Measurements from ENCODE around the gene RBM33.

RBM33 gene

DNA sequence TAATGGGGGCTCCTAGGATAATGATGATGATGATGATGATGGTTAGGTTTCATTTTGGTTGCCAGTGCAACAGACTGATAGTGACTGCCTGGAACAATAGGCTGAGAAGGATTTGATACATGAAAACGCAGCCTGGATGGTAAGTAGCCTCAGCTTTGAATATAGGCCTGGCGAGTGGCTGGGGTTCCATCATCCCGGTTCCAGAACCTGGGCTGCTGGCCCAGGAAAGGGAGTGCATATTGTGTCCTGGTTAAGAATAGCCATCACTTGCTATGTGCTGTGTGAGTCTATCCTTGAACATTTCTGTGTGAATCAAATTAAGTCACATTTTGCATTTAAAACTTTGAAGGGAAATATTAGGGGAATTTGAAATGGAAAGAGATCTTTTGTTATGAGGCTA is 105.1 kb downstream of the RBM33 start:
- Histone ChIP-seq H3K36me3 (replicated peaks) (peaks cover 18% of the 10 kb centered on the region), H3K4me3 (ENCODE audit: low read depth, low read length) (no peak overlapping the region), H3K27ac (no peak overlapping the region), H3K27me3 (replicated peaks) (no peaks in the 10 kb centered on the region)
- in situ Hi-C loops (cut with HindIII; ENCODE audit: low pct_ligation_motif_present, low sequenced_read_pairs): no loop called here
- TF ChIP-seq, protein P1, sequence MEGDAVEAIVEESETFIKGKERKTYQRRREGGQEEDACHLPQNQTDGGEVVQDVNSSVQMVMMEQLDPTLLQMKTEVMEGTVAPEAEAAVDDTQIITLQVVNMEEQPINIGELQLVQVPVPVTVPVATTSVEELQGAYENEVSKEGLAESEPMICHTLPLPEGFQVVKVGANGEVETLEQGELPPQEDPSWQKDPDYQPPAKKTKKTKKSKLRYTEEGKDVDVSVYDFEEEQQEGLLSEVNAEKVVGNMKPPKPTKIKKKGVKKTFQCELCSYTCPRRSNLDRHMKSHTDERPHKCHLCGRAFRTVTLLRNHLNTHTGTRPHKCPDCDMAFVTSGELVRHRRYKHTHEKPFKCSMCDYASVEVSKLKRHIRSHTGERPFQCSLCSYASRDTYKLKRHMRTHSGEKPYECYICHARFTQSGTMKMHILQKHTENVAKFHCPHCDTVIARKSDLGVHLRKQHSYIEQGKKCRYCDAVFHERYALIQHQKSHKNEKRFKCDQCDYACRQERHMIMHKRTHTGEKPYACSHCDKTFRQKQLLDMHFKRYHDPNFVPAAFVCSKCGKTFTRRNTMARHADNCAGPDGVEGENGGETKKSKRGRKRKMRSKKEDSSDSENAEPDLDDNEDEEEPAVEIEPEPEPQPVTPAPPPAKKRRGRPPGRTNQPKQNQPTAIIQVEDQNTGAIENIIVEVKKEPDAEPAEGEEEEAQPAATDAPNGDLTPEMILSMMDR (IDR thresholded peaks at IDR 0.05; ENCODE audit: low read depth, low read length, missing control alignments): no peak
- DNase-seq: no peak

DNA sequence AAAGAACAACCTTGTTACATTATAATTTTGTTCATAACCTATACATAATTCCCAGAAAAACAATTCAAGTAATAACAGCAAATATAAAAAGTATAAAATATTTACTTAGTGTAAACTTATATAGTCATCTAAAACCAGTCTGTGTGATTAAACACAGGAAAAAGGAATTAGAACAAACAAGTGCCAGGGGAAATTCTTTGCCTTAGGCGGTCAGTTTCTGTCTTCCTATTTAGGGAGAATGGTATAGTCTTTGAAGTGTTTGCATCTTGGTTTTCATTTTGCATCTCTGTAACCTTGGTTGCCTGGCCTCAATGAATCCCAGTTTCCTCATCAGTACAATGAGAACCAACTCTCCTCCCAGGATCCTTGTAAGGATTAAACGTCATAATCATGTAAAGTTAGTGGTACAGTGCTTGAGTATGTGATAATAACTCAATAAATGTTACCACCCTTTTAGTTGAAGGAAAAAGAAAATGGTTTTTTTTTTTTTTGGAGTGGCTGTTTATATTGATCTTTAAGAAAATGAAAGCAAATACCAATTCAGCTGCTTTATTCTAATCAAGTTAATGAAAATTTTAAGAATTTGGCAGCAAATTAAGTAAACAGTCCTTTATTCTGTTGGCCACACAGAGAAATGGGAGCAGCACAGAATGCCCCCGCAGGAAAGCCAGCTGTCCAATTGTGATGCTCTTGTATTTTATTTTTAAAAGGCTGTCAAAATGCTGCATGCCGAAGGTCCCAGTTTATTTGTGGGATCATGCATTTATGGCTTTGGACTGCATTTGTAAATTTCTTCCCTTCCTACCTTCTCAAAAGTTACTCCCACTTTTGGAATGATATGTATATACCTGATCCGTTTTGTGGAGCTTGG is 106.0 kb downstream of the RBM33 start:
- Histone ChIP-seq H3K36me3 (replicated peaks) (peaks cover 9% of the 10 kb centered on the region), H3K27me3 (replicated peaks) (no peaks in the 10 kb centered on the region), H3K27ac (no peak overlapping the region), H3K4me3 (ENCODE audit: low read depth, low read length) (no peak overlapping the region)
- no peak for DNase-seq
- in situ Hi-C loops (cut with HindIII; ENCODE audit: low pct_ligation_motif_present, low sequenced_read_pairs): no loop called here
- TF ChIP-seq, protein P1 (IDR thresholded peaks at IDR 0.05; ENCODE audit: low read depth, low read length, missing control alignments): no peak

DNA sequence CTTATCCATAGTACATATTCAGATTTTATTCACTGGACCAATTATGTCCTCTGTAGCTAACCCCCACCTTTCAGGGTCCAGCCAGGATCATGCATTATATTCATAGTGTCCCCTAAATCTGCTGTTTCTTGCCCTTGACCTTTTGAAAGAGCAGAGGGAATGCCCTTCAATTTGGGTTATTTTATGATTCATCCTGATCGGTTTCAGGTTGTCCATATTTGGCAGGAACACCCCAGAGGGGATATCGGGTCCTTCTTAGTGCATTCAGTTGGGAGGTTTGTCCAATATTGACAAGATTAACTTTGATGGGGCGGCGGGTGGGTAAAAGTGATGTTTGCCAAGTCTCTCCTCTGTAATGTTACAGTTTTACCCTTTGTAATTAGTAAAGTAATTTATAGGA is 106.9 kb downstream of the RBM33 start:
- in situ Hi-C loops (cut with HindIII; ENCODE audit: low pct_ligation_motif_present, low sequenced_read_pairs): no loop called here
- H3K4me3 ChIP-seq (ENCODE audit: low read depth, low read length): no peak overlapping the region
- no peaks in the 10 kb centered on the region for H3K27me3 ChIP-seq (replicated peaks)
- TF ChIP-seq, protein P1 (IDR thresholded peaks at IDR 0.05; ENCODE audit: low read depth, low read length, missing control alignments): no peak
- no peak for DNase-seq
- H3K36me3 ChIP-seq (replicated peaks): peaks cover 2% of the 10 kb centered on the region
- no peak overlapping the region for H3K27ac ChIP-seq

DNA sequence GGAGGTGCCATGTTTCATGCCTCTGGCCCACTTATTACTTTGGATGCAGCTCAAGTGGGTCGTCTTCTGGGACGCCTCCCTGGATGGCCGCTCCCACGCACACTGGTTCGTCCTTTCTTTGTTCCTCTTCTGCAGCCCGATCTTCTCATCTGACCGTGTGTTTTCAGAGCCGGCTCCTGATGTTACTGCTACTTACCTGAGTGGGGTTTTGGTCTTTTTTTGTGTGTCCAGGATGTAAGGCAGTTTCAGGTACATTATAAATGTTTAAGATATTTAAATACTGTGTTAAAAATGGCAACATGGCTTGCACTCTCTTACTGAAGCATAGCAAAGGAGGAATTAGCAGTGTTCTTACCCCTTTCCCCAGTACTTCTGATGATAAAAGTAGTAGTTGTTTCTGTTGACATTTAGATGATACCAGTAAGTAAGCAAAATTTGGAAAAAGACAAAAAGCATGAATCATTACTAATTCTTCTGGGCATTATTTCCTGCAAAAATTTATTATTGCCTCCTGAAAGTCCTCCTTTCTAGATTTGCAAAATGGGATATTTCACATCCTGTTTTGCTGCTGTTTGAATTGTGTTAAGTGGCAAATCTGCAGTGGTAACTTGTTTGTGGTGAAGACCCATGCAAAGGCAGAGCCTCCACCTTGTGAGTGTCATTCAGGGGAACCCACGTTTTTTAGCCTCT is 108.4 kb downstream of the RBM33 start:
- Histone ChIP-seq H3K27me3 (replicated peaks) (no peaks in the 10 kb centered on the region), H3K36me3 (replicated peaks) (no peaks in the 10 kb centered on the region), H3K4me3 (ENCODE audit: low read depth, low read length) (no peak overlapping the region), H3K27ac (no peak overlapping the region)
- in situ Hi-C loops (cut with HindIII; ENCODE audit: low pct_ligation_motif_present, low sequenced_read_pairs): no loop called here
- TF ChIP-seq, protein P1 (IDR thresholded peaks at IDR 0.05; ENCODE audit: low read depth, low read length, missing control alignments): no peak
- DNase-seq: no peak

DNA sequence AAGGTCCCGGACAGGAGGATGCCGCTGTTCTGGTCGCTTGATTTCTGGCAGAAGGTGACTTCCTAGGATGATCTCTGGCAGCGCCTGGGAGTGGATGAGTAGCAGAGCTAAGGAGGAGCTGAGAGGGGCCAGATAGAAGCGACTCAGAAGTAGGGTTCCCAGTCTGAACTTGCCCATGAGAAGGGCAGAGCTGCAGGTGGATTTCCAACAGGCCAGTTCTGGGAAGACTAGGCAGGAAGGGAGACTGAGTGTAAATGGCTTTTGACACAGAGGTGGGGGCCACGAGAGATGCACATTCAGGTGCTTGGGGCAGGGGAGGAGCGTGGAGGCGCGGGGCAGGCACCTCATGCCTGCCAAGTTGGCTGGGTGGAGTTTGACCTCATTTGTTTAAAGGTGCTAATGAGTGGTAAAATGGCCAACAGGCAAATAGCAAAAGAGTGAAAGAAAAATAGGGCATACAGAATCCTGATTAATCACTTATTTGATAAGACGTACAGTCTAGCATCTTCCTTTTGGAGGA is 109.0 kb downstream of the RBM33 start:
- Histone ChIP-seq H3K27me3 (replicated peaks) (no peaks in the 10 kb centered on the region), H3K4me3 (ENCODE audit: low read depth, low read length) (no peak overlapping the region), H3K36me3 (replicated peaks) (no peaks in the 10 kb centered on the region), H3K27ac (no peak overlapping the region)
- in situ Hi-C loops (cut with HindIII; ENCODE audit: low pct_ligation_motif_present, low sequenced_read_pairs): no loop called here
- TF ChIP-seq, protein P1 (IDR thresholded peaks at IDR 0.05; ENCODE audit: low read depth, low read length, missing control alignments): no peak
- DNase-seq: no peak
